ENCODE results near the gene EMC6. TPM values are rescaled to one million over a fixed set of nuclear protein-coding genes. Genes with fewer than 3 reads are reported as not detected.

Gene EMC6
- total and polyA plus RNA-seq, 2 of the 13 experiments (the other 11 are each of a cell fraction or from before 2014, with no cell fraction given): 45.1 to 47.7 TPM

DNA sequence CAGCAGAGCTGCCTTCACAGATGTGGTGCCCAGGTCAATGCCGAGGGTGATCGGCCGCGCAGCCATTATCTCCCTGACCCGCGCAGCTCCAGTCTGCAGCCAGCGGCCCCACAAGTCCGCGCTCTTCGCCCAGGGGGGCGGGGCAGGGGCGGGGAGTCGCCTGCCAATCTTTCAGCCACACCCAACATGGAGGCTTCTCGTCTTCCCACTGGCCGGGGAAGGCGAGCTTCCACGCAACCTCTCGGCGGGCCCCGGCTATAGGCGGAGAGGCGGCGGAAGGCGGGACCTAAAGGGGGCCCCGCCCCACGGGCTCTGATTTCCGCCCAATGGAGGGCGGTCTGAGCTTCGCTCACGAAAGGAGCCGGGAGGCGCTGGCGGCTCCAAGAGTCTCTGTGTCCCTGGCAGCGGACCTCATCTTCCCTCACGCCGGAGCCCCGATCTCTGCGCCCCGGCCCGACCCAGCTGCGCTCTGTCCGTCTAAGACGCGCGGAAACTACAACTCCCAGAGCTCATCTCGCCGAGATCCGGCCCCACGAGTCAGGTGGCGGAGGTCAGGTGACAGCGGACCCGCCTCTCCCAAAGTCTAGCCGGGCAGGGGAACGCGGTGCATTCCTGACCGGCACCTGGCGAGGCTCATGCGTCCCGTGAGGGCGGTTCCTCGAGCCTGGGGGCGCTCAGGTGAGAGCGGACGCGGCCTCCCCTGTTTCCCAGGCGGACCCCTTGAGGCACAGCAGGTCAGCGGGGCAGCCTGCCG is 32.3 kb upstream of the EMC6 start, which contains the start of the genes CTNS and SHPK (continued):
- TF ChIP-seq AGO2 (optimal IDR thresholded peaks at IDR 0.05; ENCODE audit: low read depth, low read length) (peak; percentile 12), GZF1 (CRISPR knock-in tag; IDR thresholded peaks at IDR 0.05) (no peak), ZNF619 (CRISPR knock-in tag; IDR thresholded peaks at IDR 0.05) (peak; percentile 66), ISL2 (CRISPR knock-in tag; IDR thresholded peaks at IDR 0.05) (peak; percentile 39; the same call in 1 of the 2 replicates), ZNF552 (CRISPR knock-in tag; IDR thresholded peaks at IDR 0.05; ENCODE audit: borderline replicate concordance) (peak; percentile 87; the same call in 1 of the 2 replicates), CCDC6 (CRISPR knock-in tag; IDR thresholded peaks at IDR 0.05) (no peak; the same call in 1 of the 2 replicates), ZNF160 (CRISPR knock-in tag; IDR thresholded peaks at IDR 0.05) (no peak), ZNF337 (CRISPR knock-in tag; IDR thresholded peaks at IDR 0.05; ENCODE audit: borderline replicate concordance, low read depth) (no peak), GATA4 (IDR thresholded peaks at IDR 0.05; ENCODE audit: borderline replicate concordance, low read depth) (peak; percentile 58; the same call in 1 of the 2 replicates), ZSCAN25 (CRISPR knock-in tag; IDR thresholded peaks at IDR 0.05) (no peak; the same call in 1 of the 2 replicates), ZNF569 (CRISPR knock-in tag; IDR thresholded peaks at IDR 0.05; ENCODE audit: borderline replicate concordance) (0 out of 2 replicates have a peak, but pooled peaks have one; percentile 35), SMC3 (IDR thresholded peaks at IDR 0.05; ENCODE audit: low read length) (no peak), RAD21 (CRISPR knock-in tag; IDR thresholded peaks at IDR 0.05) (no peak; the same call in 1 of the 2 replicates), ZSCAN9 (CRISPR knock-in tag; IDR thresholded peaks at IDR 0.05; ENCODE audit: borderline replicate concordance) (0 out of 2 replicates have a peak, but pooled peaks have one; percentile 41), ZMAT3 (CRISPR knock-in tag; conservative IDR thresholded peaks at IDR 0.05) (no peak), CREB1 (IDR thresholded peaks at IDR 0.05) (peak; percentile 46), CREB1 (CRISPR knock-in tag; IDR thresholded peaks at IDR 0.05) (peak; percentile 81), MAFG (CRISPR knock-in tag; IDR thresholded peaks at IDR 0.05) (no peak), TSC22D2 (CRISPR knock-in tag; IDR thresholded peaks at IDR 0.05; ENCODE audit: borderline replicate concordance) (peak; percentile 69; the same call in 1 of the 2 replicates), DR1 (CRISPR knock-in tag; IDR thresholded peaks at IDR 0.05) (no peak; the same call in 1 of the 2 replicates), PAWR (CRISPR knock-in tag; IDR thresholded peaks at IDR 0.05; ENCODE audit: borderline replicate concordance) (no peak), TARDBP (CRISPR knock-in tag; IDR thresholded peaks at IDR 0.05) (0 out of 2 replicates have a peak, but pooled peaks have one; percentile 32), NR3C1 (CRISPR knock-in tag; IDR thresholded peaks at IDR 0.05) (no peak), MAZ (IDR thresholded peaks at IDR 0.05; ENCODE audit: borderline replicate concordance, low read depth, low read length) (no peak; the same call in none of the 2 replicates), MAZ (CRISPR knock-in tag; IDR thresholded peaks at IDR 0.05; ENCODE audit: low read depth) (peak; percentile 56; the same call in 1 of the 2 replicates), ARHGAP35 (CRISPR knock-in tag; IDR thresholded peaks at IDR 0.05; ENCODE audit: borderline replicate concordance) (peak; percentile 72), NFE2L2 (IDR thresholded peaks at IDR 0.05; ENCODE audit: low read length) (no peak)
- TF ChIP-seq, protein P1, sequence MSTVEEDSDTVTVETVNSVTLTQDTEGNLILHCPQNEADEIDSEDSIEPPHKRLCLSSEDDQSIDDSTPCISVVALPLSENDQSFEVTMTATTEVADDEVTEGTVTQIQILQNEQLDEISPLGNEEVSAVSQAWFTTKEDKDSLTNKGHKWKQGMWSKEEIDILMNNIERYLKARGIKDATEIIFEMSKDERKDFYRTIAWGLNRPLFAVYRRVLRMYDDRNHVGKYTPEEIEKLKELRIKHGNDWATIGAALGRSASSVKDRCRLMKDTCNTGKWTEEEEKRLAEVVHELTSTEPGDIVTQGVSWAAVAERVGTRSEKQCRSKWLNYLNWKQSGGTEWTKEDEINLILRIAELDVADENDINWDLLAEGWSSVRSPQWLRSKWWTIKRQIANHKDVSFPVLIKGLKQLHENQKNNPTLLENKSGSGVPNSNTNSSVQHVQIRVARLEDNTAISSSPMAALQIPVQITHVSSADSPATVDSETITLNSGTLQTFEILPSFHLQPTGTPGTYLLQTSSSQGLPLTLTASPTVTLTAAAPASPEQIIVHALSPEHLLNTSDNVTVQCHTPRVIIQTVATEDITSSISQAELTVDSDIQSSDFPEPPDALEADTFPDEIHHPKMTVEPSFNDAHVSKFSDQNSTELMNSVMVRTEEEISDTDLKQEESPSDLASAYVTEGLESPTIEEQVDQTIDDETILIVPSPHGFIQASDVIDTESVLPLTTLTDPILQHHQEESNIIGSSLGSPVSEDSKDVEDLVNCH (CRISPR knock-in tag; IDR thresholded peaks at IDR 0.05): no peak

All from HepG2 (cell line).